ENCODE data around the gene M1AP.

- no peak for TF ChIP-seq CTCF (IDR thresholded peaks at IDR 0.05)
- TF ChIP-seq POLR2AphosphoS5 (IDR thresholded peaks at IDR 0.05; ENCODE audit: low read depth, low read length) = no peak
- TF ChIP-seq TCF7L2 (IDR thresholded peaks at IDR 0.05; ENCODE audit: low read depth, low read length) = no peak
Observed at GRCh38 chr2:74696829-74697228, 48.7 kb upstream of the M1AP start.

All from Panc1 (cell line).